Natural killer cell treated with Interleukin-12 subunit alpha and Interleukin-12 subunit beta and Interleukin-15 and Interleukin-18, amount 100 ng/mL, for 72 hours (primary cell): Measurements from ENCODE around the gene ACAP2. TPM values are rescaled to one million over a fixed set of nuclear protein-coding genes. Genes with fewer than 3 reads are reported as not detected.
A peak's percentile ranks its signal among the peaks of the same experiment; 100 is the strongest.
"Not testable (repeated sequence)": the region's sequence is repeated elsewhere in the genome, so short reads cannot be mapped to it uniquely, and the experiment has no call there.

Source experiments
- ATAC-seq, 2 donors: fragments of 150-1000 bp; cut with Tn5 transposase in 1 of 2; sonication (Bioruptor Pico), chemical (Tn5 transposase) in 1 of 2; 2 replicates each; pipeline ENCODE4 v1.10.0; 2021
- DNase-seq: peaks from one replicate; pipeline ENCODE4 v3.0.0; 2022; ENCODE audit warnings: low spot score
- H3K27ac Mint-ChIP-seq, 2 donors: 1 replicate in 1 of 2; 2 replicates in 1 of 2; pipeline ENCODE4 v1.8.0; 2022; ENCODE audit warnings: mixed read lengths in 2 of 2, mild to moderate bottlenecking in 1 of 2, moderate library complexity in 1 of 2
- H3K27me3 Mint-ChIP-seq, 2 donors: 1 replicate in 1 of 2; 2 replicates in 1 of 2; pipeline ENCODE4 v1.8.0; 2022; ENCODE audit warnings: mixed read lengths in 2 of 2
- H3K36me3 Mint-ChIP-seq: one replicate; pipeline ENCODE4 v1.8.0; 2022; ENCODE audit warnings: mixed read lengths
- H3K4me1 Mint-ChIP-seq, 2 donors: 1 replicate in 1 of 2; 2 replicates in 1 of 2; pipeline ENCODE4 v1.8.0; 2022; ENCODE audit warnings: low read depth in 2 of 2, mixed read lengths in 2 of 2, mild to moderate bottlenecking in 1 of 2
- H3K4me3 Mint-ChIP-seq: one replicate; pipeline ENCODE4 v1.8.0; 2022; ENCODE audit warnings: mixed read lengths
- H3K9me3 Mint-ChIP-seq: 2 replicates; pipeline ENCODE4 v1.8.0; 2022; ENCODE audit warnings: mixed read lengths
- total RNA-seq, 2 donors: library from RNA; stranded (reverse); gene quantifications; one replicate each; pipeline ENCODE4 v1.2.3, GENCODE V29; 2022

The ACAP2 gene, protein sequence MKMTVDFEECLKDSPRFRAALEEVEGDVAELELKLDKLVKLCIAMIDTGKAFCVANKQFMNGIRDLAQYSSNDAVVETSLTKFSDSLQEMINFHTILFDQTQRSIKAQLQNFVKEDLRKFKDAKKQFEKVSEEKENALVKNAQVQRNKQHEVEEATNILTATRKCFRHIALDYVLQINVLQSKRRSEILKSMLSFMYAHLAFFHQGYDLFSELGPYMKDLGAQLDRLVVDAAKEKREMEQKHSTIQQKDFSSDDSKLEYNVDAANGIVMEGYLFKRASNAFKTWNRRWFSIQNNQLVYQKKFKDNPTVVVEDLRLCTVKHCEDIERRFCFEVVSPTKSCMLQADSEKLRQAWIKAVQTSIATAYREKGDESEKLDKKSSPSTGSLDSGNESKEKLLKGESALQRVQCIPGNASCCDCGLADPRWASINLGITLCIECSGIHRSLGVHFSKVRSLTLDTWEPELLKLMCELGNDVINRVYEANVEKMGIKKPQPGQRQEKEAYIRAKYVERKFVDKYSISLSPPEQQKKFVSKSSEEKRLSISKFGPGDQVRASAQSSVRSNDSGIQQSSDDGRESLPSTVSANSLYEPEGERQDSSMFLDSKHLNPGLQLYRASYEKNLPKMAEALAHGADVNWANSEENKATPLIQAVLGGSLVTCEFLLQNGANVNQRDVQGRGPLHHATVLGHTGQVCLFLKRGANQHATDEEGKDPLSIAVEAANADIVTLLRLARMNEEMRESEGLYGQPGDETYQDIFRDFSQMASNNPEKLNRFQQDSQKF
- 10 to 100 TPM; 48.1 to 60.0 TPM for total RNA-seq

DNA sequence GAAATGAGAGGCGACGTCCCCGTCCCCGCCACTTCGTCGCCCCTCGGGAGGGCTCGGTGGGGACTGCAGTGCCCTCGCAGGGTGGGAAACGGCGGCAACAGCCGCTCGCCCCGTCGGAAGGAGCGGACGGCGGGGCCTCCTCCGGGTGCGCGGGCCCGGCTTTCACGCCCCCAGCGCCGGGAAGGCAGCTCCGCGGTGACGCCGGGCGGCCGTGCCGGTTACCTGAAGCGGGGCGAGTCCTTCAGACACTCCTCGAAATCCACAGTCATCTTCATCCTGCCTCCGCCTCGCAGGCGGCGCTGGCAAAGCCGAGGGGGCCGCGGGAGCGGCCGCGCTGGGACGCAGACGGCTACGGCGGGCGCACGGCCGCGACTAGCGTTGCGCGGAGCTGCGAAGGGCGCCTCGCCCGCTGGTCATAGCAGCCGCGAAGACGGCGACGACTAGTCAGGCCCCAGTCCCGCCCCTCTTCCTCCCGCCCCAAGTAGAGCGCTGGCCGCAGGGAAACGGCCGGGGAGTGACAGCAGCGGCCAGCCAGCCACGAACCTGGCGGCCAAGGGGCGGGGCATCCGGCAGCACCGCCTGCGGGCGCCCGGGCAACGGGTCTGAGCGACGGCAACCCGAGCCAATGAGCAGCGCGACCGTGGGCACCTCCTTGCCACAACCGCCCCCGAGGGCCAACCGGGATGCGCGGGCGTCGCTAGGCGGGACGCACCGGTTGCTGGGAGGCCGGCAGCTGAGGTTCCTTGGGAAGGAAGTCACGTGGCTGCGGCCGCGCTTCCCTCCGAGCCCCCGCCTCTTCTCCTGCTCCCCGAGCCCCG, at the start of gene ACAP2:
ACAP2 (minus strand) TSS at position 448 of the 818 bp plus-strand sequence; CDS start at position 275, 173 bp downstream.
- DNase-seq: peak; percentile 100
- peak within 1 kb of the TSS; percentile 97 for H3K4me3 Mint-ChIP-seq
- no peaks in the 10 kb centered on the region for H3K36me3 Mint-ChIP-seq
- H3K27ac Mint-ChIP-seq: peak within 1 kb of the TSS; percentile 92 to 94
- H3K4me1 Mint-ChIP-seq: peaks cover 21 to 37% of the 10 kb centered on the region in 2 donors
- ATAC-seq: peak; percentile 96 to 98
- H3K27me3 Mint-ChIP-seq: no peaks in the 10 kb centered on the region
- no peaks in the 10 kb centered on the region for H3K9me3 Mint-ChIP-seq

DNA sequence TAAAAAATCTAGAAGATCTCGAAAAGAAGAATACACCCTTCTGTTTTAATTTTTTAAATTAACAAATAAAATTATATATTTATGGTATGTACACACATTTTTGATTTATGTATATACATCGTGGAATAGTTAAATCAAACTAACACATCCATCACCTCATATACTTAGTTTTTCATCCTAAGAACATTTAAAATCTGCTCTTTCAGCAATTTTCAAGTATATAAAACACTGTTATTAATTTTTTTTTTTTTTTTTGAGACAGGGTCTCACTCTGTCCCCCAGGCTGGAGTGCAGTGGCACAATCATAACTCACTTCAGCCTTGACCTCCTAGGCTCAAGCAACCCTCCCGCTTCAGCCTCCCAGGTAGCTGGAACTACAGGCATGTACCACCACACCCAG, 32.8 kb upstream of the ACAP2 start:
- no peaks in the 10 kb centered on the region for H3K4me1 Mint-ChIP-seq
- no peaks in the 10 kb centered on the region for H3K9me3 Mint-ChIP-seq
- peaks cover 18 to 34% of the 10 kb centered on the region in 2 donors for H3K27me3 Mint-ChIP-seq
- DNase-seq: no peak
- no peak for ATAC-seq
- no peak overlapping the region for H3K4me3 Mint-ChIP-seq
- H3K36me3 Mint-ChIP-seq: no peaks in the 10 kb centered on the region
- H3K27ac Mint-ChIP-seq: no peak overlapping the region

DNA sequence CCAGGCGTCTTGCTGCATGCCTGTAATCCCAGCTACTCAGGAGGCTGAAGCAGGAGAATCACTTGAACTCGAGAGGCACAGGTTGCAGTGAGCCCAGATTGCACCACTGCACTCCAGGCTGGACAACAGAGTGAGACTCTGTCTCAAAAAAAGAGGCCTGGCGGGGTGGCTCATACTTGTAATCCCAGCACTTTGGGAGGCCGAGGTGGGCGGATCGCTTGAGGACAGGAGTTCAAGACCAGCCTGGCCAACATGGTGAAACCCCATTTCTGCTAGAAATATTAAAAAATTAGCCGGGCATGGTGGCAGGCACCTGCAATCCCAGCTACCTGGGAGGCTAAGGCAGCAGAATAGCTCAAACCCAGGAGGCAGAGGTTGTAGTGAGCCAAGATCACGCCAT, 32.3 kb upstream of the ACAP2 start:
- not testable (repeated sequence) for DNase-seq, H3K4me1 Mint-ChIP-seq, H3K36me3 Mint-ChIP-seq, H3K27ac Mint-ChIP-seq, H3K9me3 Mint-ChIP-seq, ATAC-seq, H3K4me3 Mint-ChIP-seq
- peaks cover 18 to 34% of the 10 kb centered on the region in 2 donors for H3K27me3 Mint-ChIP-seq

DNA sequence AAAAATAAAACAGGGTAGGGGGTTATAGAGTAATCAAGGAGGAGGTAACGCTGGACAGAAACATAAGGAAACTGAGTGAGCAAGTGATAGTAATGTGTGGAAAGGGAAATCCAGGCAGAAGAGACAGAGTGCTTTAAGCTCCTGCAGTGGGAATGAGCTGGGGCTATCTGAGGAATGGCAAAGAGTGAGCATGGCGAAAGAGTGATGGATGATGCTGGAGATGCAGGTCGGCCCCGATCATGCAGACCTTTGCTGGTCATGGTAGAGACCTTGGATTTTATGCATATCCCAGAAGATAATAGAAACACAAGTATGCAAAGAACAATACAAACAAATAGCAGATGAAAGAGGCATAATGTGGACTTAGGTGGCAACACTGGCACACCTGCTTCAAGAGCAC, 26.0 kb upstream of the ACAP2 start:
- DNase-seq: no peak
- H3K4me3 Mint-ChIP-seq: no peak overlapping the region

DNA sequence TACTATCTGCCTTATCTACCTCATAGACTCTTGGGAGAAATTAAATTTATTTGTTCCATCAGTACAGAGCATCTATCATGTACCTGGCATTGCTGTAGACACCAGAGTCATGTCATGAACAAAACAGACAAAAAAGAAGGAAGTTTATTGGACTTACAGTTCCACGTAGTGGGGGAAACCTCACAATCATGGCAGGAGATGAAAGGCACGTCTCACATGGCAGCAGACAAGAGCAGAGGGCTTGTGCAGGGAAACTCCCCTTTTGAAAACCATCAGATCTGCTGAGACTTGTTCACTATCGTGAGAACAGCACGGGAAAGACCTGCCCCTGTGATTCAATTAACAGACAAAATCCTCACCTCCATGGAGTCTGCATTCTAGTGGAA, 25.6 kb upstream of the ACAP2 start:
- no peak for DNase-seq
- Mint-ChIP-seq H3K4me1 (peaks cover 5 to 7% of the 10 kb centered on the region in 2 donors), H3K36me3 (peaks cover 10% of the 10 kb centered on the region), H3K27me3 (peaks cover 8 to 13% of the 10 kb centered on the region in 2 donors), H3K9me3 (no peaks in the 10 kb centered on the region), H3K4me3 (no peak overlapping the region), H3K27ac (no peak overlapping the region)
- no peak for ATAC-seq

More for the DNA sequence above, 26.0 kb upstream of the ACAP2 start:
- no peaks in the 10 kb centered on the region for H3K9me3 Mint-ChIP-seq
- H3K36me3 Mint-ChIP-seq: peaks cover 10% of the 10 kb centered on the region
- no peak overlapping the region for H3K27ac Mint-ChIP-seq
- ATAC-seq: no peak
- peaks cover 5 to 7% of the 10 kb centered on the region in 2 donors for H3K4me1 Mint-ChIP-seq
- H3K27me3 Mint-ChIP-seq: peaks cover 8 to 14% of the 10 kb centered on the region in 2 donors

DNA sequence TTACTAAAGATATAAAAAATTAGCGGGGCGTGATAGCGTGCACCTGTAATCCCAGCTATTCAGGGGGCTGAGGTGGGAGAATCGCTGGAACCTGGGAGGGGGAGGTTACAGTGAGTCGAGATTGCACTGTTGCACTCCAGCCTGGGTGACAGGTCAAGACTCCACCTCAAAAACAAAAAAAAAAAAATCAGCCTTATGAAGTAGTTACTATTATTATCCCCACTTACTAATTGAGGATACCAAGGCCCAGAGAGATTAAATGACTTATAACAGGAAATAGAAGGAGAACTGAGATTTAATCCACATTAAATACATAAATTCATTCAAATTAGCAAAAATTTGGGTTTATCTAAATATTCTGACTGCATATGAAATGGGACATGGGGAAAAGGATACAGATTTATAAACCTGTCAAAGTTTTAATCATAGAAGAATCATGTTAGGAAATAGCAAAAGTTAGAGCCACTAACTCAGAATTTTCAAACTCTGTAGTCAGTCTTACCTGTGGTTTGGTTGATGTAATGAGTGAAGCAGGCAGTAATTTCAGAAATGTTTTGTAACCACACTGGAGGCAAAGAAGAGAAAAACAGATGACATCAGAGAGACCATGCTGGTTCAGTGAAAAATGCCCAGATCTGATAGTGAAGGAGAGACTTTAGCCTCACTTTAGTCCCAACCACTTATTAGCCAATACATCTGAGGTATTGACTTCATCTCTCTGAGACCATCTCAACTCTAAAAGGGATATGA, 25.0 kb upstream of the ACAP2 start:
- Mint-ChIP-seq H3K27ac (peak overlapping the region in 1 of 2 donors; percentile 56), H3K4me1 (peaks cover 5 to 7% of the 10 kb centered on the region in 2 donors), H3K4me3 (no peak overlapping the region), H3K9me3 (no peaks in the 10 kb centered on the region), H3K36me3 (peaks cover 10% of the 10 kb centered on the region), H3K27me3 (peaks cover 8 to 13% of the 10 kb centered on the region in 2 donors)
- peak; percentile 32 to 59 for ATAC-seq
- no peak for DNase-seq

DNA sequence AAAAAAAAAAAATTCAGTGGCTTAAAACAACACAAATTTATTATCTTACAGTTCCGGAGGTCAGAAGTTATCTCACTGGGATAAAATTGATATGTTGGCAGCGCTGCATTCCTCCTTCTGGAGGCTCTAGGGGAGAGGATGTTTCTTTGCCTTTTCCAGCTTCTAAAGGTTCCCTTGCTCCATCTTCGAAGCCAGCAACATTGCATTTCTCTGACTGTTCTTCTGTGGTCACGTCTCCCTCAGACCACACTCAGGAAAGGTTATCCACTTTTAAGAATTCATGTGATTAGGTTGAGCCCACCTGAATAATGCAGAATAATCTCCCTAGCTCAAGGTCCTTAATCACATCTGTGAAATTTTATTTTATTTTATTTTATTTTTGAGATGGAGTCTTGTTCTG, 23.4 kb upstream of the ACAP2 start:
- no peaks in the 10 kb centered on the region for H3K9me3 Mint-ChIP-seq
- ATAC-seq: no peak
- no peak overlapping the region for H3K4me3 Mint-ChIP-seq
- H3K36me3 Mint-ChIP-seq: peaks cover 10% of the 10 kb centered on the region
- H3K4me1 Mint-ChIP-seq: peaks cover 5 to 7% of the 10 kb centered on the region in 2 donors
- H3K27ac Mint-ChIP-seq: no peak overlapping the region
- no peak for DNase-seq
- peaks cover 3 to 8% of the 10 kb centered on the region in 2 donors for H3K27me3 Mint-ChIP-seq

DNA sequence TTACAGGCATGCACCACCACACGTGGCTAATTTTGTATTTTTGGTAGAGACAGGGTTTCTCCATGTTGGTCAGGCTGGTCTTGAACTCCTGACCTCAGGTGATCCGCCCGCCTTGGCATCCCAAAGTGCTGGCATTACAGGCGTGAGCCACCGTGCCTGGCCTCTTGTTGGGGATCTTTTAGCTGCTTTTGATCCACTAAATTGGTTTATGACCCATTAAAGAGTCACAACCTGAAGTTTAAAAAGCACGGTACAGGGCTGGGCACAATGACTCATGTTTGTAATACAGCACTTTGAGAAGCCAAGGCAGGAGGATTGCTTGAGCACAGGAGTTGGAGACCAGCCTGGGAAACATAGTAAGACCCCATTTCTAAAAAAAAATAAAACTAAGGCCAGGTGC, 20.1 kb upstream of the ACAP2 start:
- H3K4me1 Mint-ChIP-seq: peaks cover 6 to 12% of the 10 kb centered on the region in 2 donors
- not testable (repeated sequence) for DNase-seq, H3K27me3 Mint-ChIP-seq, H3K4me3 Mint-ChIP-seq, H3K36me3 Mint-ChIP-seq, ATAC-seq, H3K27ac Mint-ChIP-seq, H3K9me3 Mint-ChIP-seq

DNA sequence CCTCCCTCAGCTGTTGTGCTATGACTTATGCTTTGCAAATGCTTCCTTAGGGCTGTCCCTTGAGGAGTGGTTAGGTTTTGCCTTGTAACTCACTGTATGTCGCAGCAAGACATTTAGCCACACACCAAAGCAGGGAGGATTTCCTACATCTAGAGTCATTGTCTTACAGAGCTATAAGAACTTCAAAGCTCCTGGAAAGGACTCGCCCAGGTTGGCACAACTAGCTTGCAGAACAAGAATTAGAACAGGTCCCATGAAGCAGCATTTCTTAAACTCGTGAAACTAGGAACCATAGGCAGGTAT, 19.4 kb upstream of the ACAP2 start:
- Mint-ChIP-seq H3K27ac (no peak overlapping the region), H3K27me3 (no peaks in the 10 kb centered on the region), H3K36me3 (no peaks in the 10 kb centered on the region), H3K4me1 (peaks cover 5 to 9% of the 10 kb centered on the region in 2 donors), H3K9me3 (no peaks in the 10 kb centered on the region), H3K4me3 (no peak overlapping the region)
- DNase-seq (no peak), ATAC-seq (no peak)

DNA sequence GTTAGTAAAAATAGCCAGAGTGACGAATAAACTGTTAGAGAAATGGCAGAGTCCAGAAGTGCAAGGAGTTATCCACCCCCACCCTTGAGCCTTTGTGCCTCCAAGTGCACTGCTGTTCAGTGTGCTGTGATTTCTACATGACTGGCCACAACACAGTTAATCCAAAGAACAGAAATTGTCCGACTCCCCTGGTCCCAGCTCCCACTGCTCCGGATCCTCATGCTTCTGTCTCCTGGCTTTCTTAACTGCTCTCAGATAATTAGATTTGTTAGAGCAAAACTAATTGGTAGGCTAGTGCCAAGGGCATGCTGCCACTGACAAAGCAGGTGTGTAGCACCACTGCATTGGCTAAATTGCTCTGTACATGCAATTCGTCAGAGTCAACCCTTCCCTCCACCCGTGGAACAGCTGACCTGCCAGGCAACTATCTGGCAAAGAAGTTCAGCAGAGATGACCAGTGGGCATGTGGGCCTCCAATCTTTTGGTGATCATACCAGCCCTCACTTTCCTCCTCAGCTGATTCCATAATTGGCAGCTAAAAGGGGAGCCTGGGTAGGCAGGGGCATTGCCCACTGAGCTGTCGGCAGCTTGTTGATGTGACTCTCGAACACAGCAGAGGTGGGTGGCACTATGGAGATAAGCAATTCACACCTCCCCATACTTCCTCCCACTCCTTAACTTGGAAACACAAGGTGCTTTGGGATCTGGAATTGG, 18.9 kb upstream of the ACAP2 start:
- no peak for ATAC-seq
- H3K36me3 Mint-ChIP-seq: no peaks in the 10 kb centered on the region
- H3K27me3 Mint-ChIP-seq: no peaks in the 10 kb centered on the region
- H3K4me3 Mint-ChIP-seq: no peak overlapping the region
- peaks cover 5 to 9% of the 10 kb centered on the region in 2 donors for H3K4me1 Mint-ChIP-seq
- no peak for DNase-seq
- no peak overlapping the region for H3K27ac Mint-ChIP-seq
- H3K9me3 Mint-ChIP-seq: no peaks in the 10 kb centered on the region

DNA sequence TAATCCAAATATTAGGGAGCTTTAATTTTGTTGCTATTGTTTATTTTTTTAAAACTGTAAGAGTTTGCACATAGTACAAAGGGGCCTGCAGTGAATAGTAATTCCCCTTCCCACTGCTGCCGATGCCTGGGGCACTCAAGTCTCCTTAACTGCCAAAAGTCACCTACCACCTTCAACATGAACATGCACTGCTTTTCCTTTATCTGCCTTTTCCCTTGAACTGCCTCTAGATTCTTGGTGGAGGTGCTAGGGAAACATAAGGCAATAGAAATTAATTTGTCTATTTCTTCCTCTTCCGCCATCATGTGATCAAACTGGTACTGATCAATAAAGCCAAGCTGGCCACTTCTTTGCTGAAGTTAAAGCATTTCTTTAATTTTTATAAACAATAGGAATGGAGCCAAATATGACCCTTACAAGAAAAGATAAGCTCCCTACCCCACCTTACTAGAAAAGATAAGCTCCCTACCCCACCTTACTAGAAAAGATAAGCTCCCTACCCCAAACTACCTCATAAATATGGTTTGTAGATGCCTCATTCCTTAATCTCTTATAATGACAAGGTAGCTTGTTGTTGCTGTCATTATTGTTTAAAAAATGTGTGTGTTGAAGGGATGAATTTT, 17.4 kb upstream of the ACAP2 start:
- Mint-ChIP-seq H3K27ac (no peak overlapping the region), H3K36me3 (no peaks in the 10 kb centered on the region), H3K27me3 (no peaks in the 10 kb centered on the region), H3K9me3 (no peaks in the 10 kb centered on the region), H3K4me3 (no peak overlapping the region), H3K4me1 (peaks cover 5 to 9% of the 10 kb centered on the region in 2 donors)
- no peak for DNase-seq
- no peak for ATAC-seq

DNA sequence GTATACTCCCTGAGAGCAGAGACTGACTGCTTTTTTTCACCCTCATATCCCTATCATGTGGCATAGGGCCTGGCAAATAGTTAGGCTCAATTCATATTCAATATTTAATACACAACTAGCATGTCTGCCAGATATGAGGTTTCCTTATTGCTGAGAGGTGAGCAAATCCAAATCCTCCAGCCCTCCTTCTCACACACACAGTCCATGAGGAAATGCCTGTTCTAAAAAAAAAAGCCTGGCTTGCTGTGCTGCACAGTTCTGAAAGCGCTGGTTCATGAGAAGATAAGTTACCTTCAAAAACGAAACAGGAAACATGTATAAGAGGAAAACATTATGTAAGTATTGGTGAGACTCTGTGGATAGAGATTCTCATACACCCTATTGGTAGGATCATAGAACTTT, 15.5 kb upstream of the ACAP2 start:
- Mint-ChIP-seq H3K9me3 (no peaks in the 10 kb centered on the region), H3K4me3 (no peak overlapping the region)
- DNase-seq: no peak

More for the DNA sequence above, 15.5 kb upstream of the ACAP2 start:
- Mint-ChIP-seq H3K36me3 (no peaks in the 10 kb centered on the region), H3K27me3 (no peaks in the 10 kb centered on the region), H3K4me1 (peaks cover 5 to 9% of the 10 kb centered on the region in 2 donors), H3K27ac (peak overlapping the region in 1 of 2 donors; percentile 67)
- ATAC-seq: peak; percentile 54 to 61
